Liver (tissue), 4 donors: ENCODE measurements around the gene SIGLEC9. TPM values are rescaled to one million over a fixed set of nuclear protein-coding genes. Genes with fewer than 3 reads are reported as not detected.

Experiments
- polyA plus RNA-seq, 2 donors: library from polyadenylated mRNA; stranded (reverse) in 1 of 2; unstranded in 1 of 2; fragments of 200-250 nt in 1 of 2; fragments of >200 nt in 1 of 2; fragmentation: Nextera tagmentation in 1 of 2; extraction: Ambion mirVana in 1 of 2; gene quantifications; one replicate each; pipeline versions ENCODE4 v1.2.1 to v1.2.3, GENCODE V29; 2013 to 2015
- total RNA-seq, 2 donors: library from RNA; depleted of rRNA; stranded (reverse); fragments of >200 nt; gene quantifications; one replicate each; pipeline ENCODE4 v1.2.3, GENCODE V29; 2014
- donor health status: healthy.
- donor health status: healthy.
- donor health status: healthy.

SIGLEC9 gene
- total and polyA plus RNA-seq, 4 donors: 3.0 to 5.4 (median 4.4) TPM

Other genes with a start within 250 kb of the SIGLEC9 start
- gene KLK4, start 213.5 kb upstream of the SIGLEC9 start, total RNA-seq: not detected
- gene KLK4, start 213.5 kb upstream of the SIGLEC9 start, polyA plus RNA-seq: not detected
- gene KLK5, start 171.9 kb upstream of the SIGLEC9 start, total RNA-seq: not detected
- gene KLK5, start 171.9 kb upstream of the SIGLEC9 start, polyA plus RNA-seq: not detected
- not detected for gene KLK6, start 155.3 kb upstream of the SIGLEC9 start, total RNA-seq
- gene KLK6, start 155.3 kb upstream of the SIGLEC9 start, polyA plus RNA-seq: not detected
- not detected for gene KLK7, start 141.0 kb upstream of the SIGLEC9 start, total RNA-seq
- gene KLK7, start 141.0 kb upstream of the SIGLEC9 start, polyA plus RNA-seq: not detected
- not detected for gene KLK8, start 123.3 kb upstream of the SIGLEC9 start, total RNA-seq
- not detected for gene KLK8, start 123.3 kb upstream of the SIGLEC9 start, polyA plus RNA-seq
- gene KLK10, start 105.2 kb upstream of the SIGLEC9 start, total RNA-seq: not detected
- under 1 TPM in 1 of 2 donors, not detected in 1; 0.06 TPM for gene KLK10, start 105.2 kb upstream of the SIGLEC9 start, polyA plus RNA-seq
- gene KLK11, start 98.3 kb upstream of the SIGLEC9 start, total RNA-seq: under 1 TPM in 1 of 2 donors, not detected in 1; 0.25 TPM
- under 1 TPM in 1 of 2 donors, not detected in 1; 0.07 TPM for gene KLK11, start 98.3 kb upstream of the SIGLEC9 start, polyA plus RNA-seq
- gene KLK12, start 89.9 kb upstream of the SIGLEC9 start, total RNA-seq: not detected
- gene KLK12, start 89.9 kb upstream of the SIGLEC9 start, polyA plus RNA-seq: not detected
- not detected for gene KLK13, start 59.8 kb upstream of the SIGLEC9 start, total RNA-seq
- not detected for gene KLK13, start 59.8 kb upstream of the SIGLEC9 start, polyA plus RNA-seq
- gene KLK14, start 42.0 kb upstream of the SIGLEC9 start, total RNA-seq: not detected
- under 1 TPM in 1 of 2 donors, not detected in 1; 0.06 TPM for gene KLK14, start 42.0 kb upstream of the SIGLEC9 start, polyA plus RNA-seq
- 1 to 10 TPM; 3.4 to 3.7 TPM for gene CTU1, start 16.5 kb upstream of the SIGLEC9 start, total RNA-seq
- 1 to 10 TPM in 1 of 2 donors, under 1 TPM in 1; 0.19 to 1.6 TPM for gene CTU1, start 16.5 kb upstream of the SIGLEC9 start, polyA plus RNA-seq
- gene SIGLEC7, start 17.4 kb downstream of the SIGLEC9 start, total RNA-seq: 1 to 10 TPM; 3.2 to 4.7 TPM
- gene SIGLEC7, start 17.4 kb downstream of the SIGLEC9 start, polyA plus RNA-seq: 1 to 10 TPM; 2.7 to 4.8 TPM
- gene CD33, start 100.2 kb downstream of the SIGLEC9 start, total RNA-seq: 1 to 10 TPM; 2.8 to 4.8 TPM
- gene CD33, start 100.2 kb downstream of the SIGLEC9 start, polyA plus RNA-seq: 1 to 10 TPM; 1.3 to 5.1 TPM
- gene SIGLECL1, start 126.2 kb downstream of the SIGLEC9 start, total RNA-seq: under 1 TPM in 1 of 2 donors, not detected in 1; 0.05 TPM
- not detected for gene SIGLECL1, start 126.2 kb downstream of the SIGLEC9 start, polyA plus RNA-seq
- gene IGLON5, start 186.7 kb downstream of the SIGLEC9 start, total RNA-seq: under 1 TPM in 1 of 2 donors, not detected in 1; 0.25 TPM
- gene IGLON5, start 186.7 kb downstream of the SIGLEC9 start, polyA plus RNA-seq: under 1 TPM; 0.25 to 0.46 TPM
- under 1 TPM; 0.75 to 0.92 TPM for gene VSIG10L, start 217.2 kb downstream of the SIGLEC9 start, total RNA-seq
- 1 to 10 TPM in 1 of 2 donors, under 1 TPM in 1; 0.60 to 1.8 TPM for gene VSIG10L, start 217.2 kb downstream of the SIGLEC9 start, polyA plus RNA-seq
- 100 to 1,000 TPM; 129 to 324 TPM for gene ETFB, start 241.5 kb downstream of the SIGLEC9 start, total RNA-seq
- gene ETFB, start 241.5 kb downstream of the SIGLEC9 start, polyA plus RNA-seq: 100 to 1,000 TPM; 610 to 713 TPM
- gene CLDND2, start 244.1 kb downstream of the SIGLEC9 start, total RNA-seq: not detected
- gene CLDND2, start 244.1 kb downstream of the SIGLEC9 start, polyA plus RNA-seq: 1 to 10 TPM in 1 of 2 donors, under 1 TPM in 1; 0.22 to 3.0 TPM
- 10 to 100 TPM in 1 of 2 donors, 1 to 10 TPM in 1; 2.0 to 13.6 TPM for gene NKG7, start 247.7 kb downstream of the SIGLEC9 start, total RNA-seq
- gene NKG7, start 247.7 kb downstream of the SIGLEC9 start, polyA plus RNA-seq: 1 to 10 TPM; 5.3 to 6.2 TPM